HG02588 (cell line): Measurements from ENCODE around the gene SBK3.
A peak's percentile ranks its signal among the peaks of the same experiment; 100 is the strongest.
"Not testable (repeated sequence)": the region's sequence is repeated elsewhere in the genome, so short reads cannot be mapped to it uniquely, and the experiment has no call there.

Source experiments
- ATAC-seq: cut with Tn5 transposase; IDR thresholded peaks from one replicate; pipeline ENCODE4 v1.9.1; 2021; ENCODE audit warnings: mild to moderate bottlenecking, moderate library complexity; ENCODE audit not compliant: unreplicated experiment

SBK3 gene

GRCh38 chr19:55520691-55521292 lies 24.6 kb downstream of the SBK3 start:
- ATAC-seq, result no peak

- ATAC-seq, result no peak
Measured at GRCh38 chr19:55519451-55520311, 25.7 kb downstream of the SBK3 start.

GRCh38 chr19:55516878-55517620 lies 28.3 kb downstream of the SBK3 start:
- peak; percentile 99 for ATAC-seq

GRCh38 chr19:55508120-55508519 lies 37.2 kb downstream of the SBK3 start:
- no peak for ATAC-seq

GRCh38 chr19:55504981-55505380 lies 40.4 kb downstream of the SBK3 start:
- no peak for ATAC-seq

- ATAC-seq, result no peak
Measured at GRCh38 chr19:55504252-55504603, 41.1 kb downstream of the SBK3 start.

- peak; percentile 87 for ATAC-seq
Measured at GRCh38 chr19:55503502-55504251, 41.7 kb downstream of the SBK3 start.

GRCh38 chr19:55503157-55503501 lies 42.2 kb downstream of the SBK3 start:
- no peak for ATAC-seq

GRCh38 chr19:55502197-55502952 lies 43.0 kb downstream of the SBK3 start:
- no peak for ATAC-seq

GRCh38 chr19:55500368-55500952 lies 44.9 kb downstream of the SBK3 start:
- no peak for ATAC-seq

GRCh38 chr19:55498246-55498840 lies 47.0 kb downstream of the SBK3 start:
- ATAC-seq, result no peak

GRCh38 chr19:55497763-55498162 lies 47.6 kb downstream of the SBK3 start:
- ATAC-seq, result no peak

- ATAC-seq, result not testable (repeated sequence)
Measured at GRCh38 chr19:55496820-55497219, 48.5 kb downstream of the SBK3 start.

- ATAC-seq, result no peak
Measured at GRCh38 chr19:55495646-55496349, 49.5 kb downstream of the SBK3 start.

GRCh38 chr19:55494172-55494761 lies 51.1 kb downstream of the SBK3 start:
- ATAC-seq, result no peak

GRCh38 chr19:55493645-55494171 lies 51.6 kb downstream of the SBK3 start:
- ATAC-seq, result no peak

- ATAC-seq, result no peak
Measured at GRCh38 chr19:55493052-55493644, 52.2 kb downstream of the SBK3 start.

GRCh38 chr19:55492362-55492944 lies 52.9 kb downstream of the SBK3 start:
- no peak for ATAC-seq
